GM12878 (cell line): ENCODE data around the gene PHACTR3. TPM values are rescaled to one million over a fixed set of nuclear protein-coding genes. Genes with fewer than 3 reads are reported as not detected.

Experiments
- ATAC-seq: fragments of 200-7000 bp; cut with Tn5 transposase; 3 replicates; pipeline ENCODE4 v1.9.1; 2020; ENCODE audit warnings: mild to moderate bottlenecking, moderate library complexity
- BruUV-seq: library from RNA; stranded (reverse); fragments of 400-500 nt; replicated peaks from 2 replicates; lab custom pipeline; 2021; lab: Mats Ljungman, UMichigan
- CTCF ChIA-PET: fragments of 300-600 bp; sonication (Branson Sonifier 250); formaldehyde crosslinking; extraction: SDS; loops from one replicate; lab custom pipeline; 2021; ENCODE audit warnings: inconsistent platforms; lab: Yijun Ruan, JAX
- POLR2A ChIA-PET: fragments of 350-600 bp; formaldehyde crosslinking; extraction: SDS; loops from one replicate; lab custom pipeline; 2021; ENCODE audit warnings: inconsistent platforms; lab: Charles Lee
- RAD21 ChIA-PET: fragments of 300-600 bp; sonication (Branson Sonifier 250); formaldehyde crosslinking; loops from one replicate; lab custom pipeline; 2023; ENCODE audit warnings: antibody characterized with exemption; ENCODE audit not compliant: unreplicated experiment; lab: Charles Lee
- SMC1A ChIA-PET: fragments of 300-600 bp; sonication (Branson Sonifier 250); formaldehyde crosslinking; loops from one replicate; lab custom pipeline; 2023; ENCODE audit not compliant: unreplicated experiment, uncharacterized antibody; lab: Charles Lee
- DNase-seq: peaks from one replicate; pipeline ENCODE4 v3.0.0-alpha.2; 2011; ENCODE audit warnings: low read depth, low spot score
- FAIRE-seq: peaks from 3 replicates; lab custom pipeline; 2011; peaks lifted over from hg19 to GRCh38; lab: Jason Lieb, UNC
- H2AFZ ChIP-seq: 2 replicates; pipeline ENCODE4 v1.6.0; 2011; ENCODE audit warnings: low read depth, low read length, control low read depth; ENCODE audit not compliant: control insufficient read depth
- H3K27ac ChIP-seq: 2 replicates; pipeline ENCODE4 v1.5.1; 2011; ENCODE audit warnings: control low read depth; ENCODE audit not compliant: control insufficient read depth, insufficient read depth
- H3K27me3 ChIP-seq, 2 experiments: replicated peaks in 1 of 2; 2 replicates each; pipeline versions ENCODE4 v1.6.0 to v1.6.1; 2011; ENCODE audit warnings: low read length in 1 of 2; ENCODE audit not compliant: control insufficient read depth in 2 of 2, insufficient read depth in 2 of 2
- H3K36me3 ChIP-seq, 2 experiments: 2 replicates each; pipeline ENCODE4 v1.5.1; 2011; ENCODE audit warnings: low read length in 1 of 2; ENCODE audit not compliant: control insufficient read depth in 2 of 2, insufficient read depth in 2 of 2
- H3K4me1 ChIP-seq: 2 replicates; pipeline ENCODE4 v1.6.1; 2011; ENCODE audit warnings: mild to moderate bottlenecking, low read length, moderate library complexity, mixed read lengths; ENCODE audit not compliant: control insufficient read depth, insufficient read depth
- H3K4me2 ChIP-seq: 2 replicates; pipeline ENCODE4 v1.6.0; 2011; ENCODE audit warnings: control low read depth; ENCODE audit not compliant: control insufficient read depth, insufficient read depth
- H3K4me3 ChIP-seq: fragments of 200-600 bp; sonication (generic); 2 replicates; pipeline ENCODE4 v1.5.1; 2016
- H3K79me2 ChIP-seq: 2 replicates; pipeline ENCODE4 v1.6.0; 2011; ENCODE audit warnings: low read length; ENCODE audit not compliant: control insufficient read depth, insufficient read depth
- H3K9ac ChIP-seq: 2 replicates; pipeline ENCODE4 v1.8.0; 2011; ENCODE audit warnings: low read length, control low read depth, mixed read lengths; ENCODE audit not compliant: control insufficient read depth, insufficient read depth
- H3K9me3 ChIP-seq: replicated peaks from 3 replicates; pipeline ENCODE4 v1.5.1; 2011; ENCODE audit warnings: mild to moderate bottlenecking, low read length; ENCODE audit not compliant: control insufficient read depth, insufficient read depth
- H4K20me1 ChIP-seq: 2 replicates; pipeline ENCODE4 v1.6.0; 2011; ENCODE audit not compliant: control insufficient read depth, insufficient read depth
- BACH1 ChIP-seq: fragments of 450-650 bp; IDR thresholded peaks from 2 replicates; pipeline ENCODE4 v1.6.1; 2017; ENCODE audit warnings: mild to moderate bottlenecking, borderline replicate concordance
- CBX5 ChIP-seq: sonication (generic); IDR thresholded peaks from 2 replicates; pipeline ENCODE4 v1.6.1; 2016; ENCODE audit warnings: low read depth, moderate library complexity, mild to moderate bottlenecking, inconsistent platforms
- CREM ChIP-seq: IDR thresholded peaks from 2 replicates; pipeline ENCODE4 v1.6.1; 2014; ENCODE audit warnings: antibody characterized with exemption, low read depth
- EP300 ChIP-seq, 2 experiments: fragments of 150-350 bp in 1 of 2; IDR thresholded peaks; 2 replicates each; pipeline ENCODE4 v1.6.1; 2011 to 2012; ENCODE audit warnings: low read depth in 2 of 2, low read length in 2 of 2, borderline replicate concordance in 1 of 2, improper control_type of control experiment in 1 of 2, inconsistent platforms in 1 of 2; ENCODE audit not compliant: control insufficient read depth in 1 of 2
- FOXM1 ChIP-seq: IDR thresholded peaks from 2 replicates; pipeline ENCODE4 v1.6.1; 2012; ENCODE audit warnings: low read depth, mild to moderate bottlenecking, inconsistent platforms, low read length, moderate library complexity
- HSF1 ChIP-seq: fragments of 150-350 bp; IDR thresholded peaks from 2 replicates; pipeline ENCODE4 v1.6.1; 2014; ENCODE audit warnings: mild to moderate bottlenecking, low read depth, low read length
- IRF5 ChIP-seq: fragments of 450-650 bp; IDR thresholded peaks from 2 replicates; pipeline ENCODE4 v1.6.1; 2017; ENCODE audit warnings: borderline replicate concordance
- NR2C1 ChIP-seq: fragments of 450-650 bp; IDR thresholded peaks from 2 replicates; pipeline ENCODE4 v1.6.1; 2017; ENCODE audit warnings: antibody characterized with exemption, mild to moderate bottlenecking, moderate library complexity
- POLR2AphosphoS5 ChIP-seq: IDR thresholded peaks from 2 replicates; pipeline ENCODE4 v1.6.1; 2011; ENCODE audit warnings: mild to moderate bottlenecking, low read length, inconsistent platforms
- RFX5 ChIP-seq: IDR thresholded peaks from 2 replicates; pipeline ENCODE4 v1.6.1; 2011; ENCODE audit warnings: low read depth, low read length, improper control_type of control experiment
- SIN3A ChIP-seq: IDR thresholded peaks from 2 replicates; pipeline ENCODE4 v1.6.1; 2012; ENCODE audit warnings: low read depth, low read length, improper control_type of control experiment
- SMAD5 ChIP-seq: IDR thresholded peaks from 2 replicates; pipeline ENCODE4 v1.6.1; 2016; ENCODE audit warnings: antibody characterized with exemption, low read depth
- SP1 ChIP-seq: IDR thresholded peaks from one replicate; pipeline ENCODE4 v1.6.1; 2011; ENCODE audit warnings: low read depth, low read length
- YBX1 ChIP-seq: fragments of 450-650 bp; IDR thresholded peaks from 2 replicates; pipeline ENCODE4 v1.6.1; 2016; ENCODE audit warnings: antibody characterized with exemption
- YY1 ChIP-seq: IDR thresholded peaks from 2 replicates; pipeline ENCODE4 v1.6.1; 2011; ENCODE audit warnings: low read depth, mild to moderate bottlenecking, low read length
- ZSCAN29 ChIP-seq: fragments of 450-650 bp; IDR thresholded peaks from 2 replicates; pipeline ENCODE4 v1.6.1; 2017; ENCODE audit warnings: mild to moderate bottlenecking, moderate library complexity
- WGBS: methylation state at CpG from one replicate; pipeline ENCODE4 v1.1.6; 2016; ENCODE audit warnings: low lambda C conversion rate; ENCODE audit not compliant: insufficient replicate concordance, insufficient coverage; ENCODE audit errors: missing lambda C conversion rate; 5-methylcytosine and 5-hydroxymethylcytosine counted together
- in situ Hi-C: fragments of 300-500 bp; cut with MboI; formaldehyde crosslinking; loops from 9 replicates; pipeline ENCODE4 v1.14.3; 2018; ENCODE audit warnings: mixed read lengths
- intact Hi-C: fragments of 100-400 bp; cut with micrococcal nuclease; formaldehyde crosslinking; loops from one replicate; pipeline ENCODE4 v1.14.2; 2022; ENCODE audit not compliant: unreplicated experiment
- polyA plus RNA-seq, 11 experiments: library from polyadenylated mRNA; depleted of rRNA in 4 of 11; unstranded in 6 of 11; stranded (reverse) in 5 of 11; fragments of >200 nt; fragmentation: Nextera tagmentation in 4 of 11; fragmentation: Illumina TruSeq in 1 of 11; extraction: Ambion mirVana in 4 of 11; extraction: Trizol in 1 of 11; gene quantifications; 1 replicate in 1 of 11; 2 replicates in 10 of 11; pipeline versions ENCODE4 v1.2.1 to v1.2.3, GENCODE V29; 2011 to 2016; ENCODE audit warnings: inconsistent platforms in 2 of 11, missing spikeins in 2 of 11, low read depth in 1 of 11
- total RNA-seq, 4 experiments: library from RNA; depleted of rRNA in 3 of 4; stranded (reverse); fragments of >200 nt in 3 of 4; fragmentation: Illumina TruSeq in 1 of 4; extraction: Trizol in 1 of 4; gene quantifications; 2 replicates each; pipeline versions ENCODE4 v1.2.1 to v1.2.3, GENCODE V29; 2013 to 2021
- TF ChIP-seq, protein P1 (sequence below): IDR thresholded peaks from 2 replicates; pipeline ENCODE4 v1.6.1; 2012; ENCODE audit warnings: mild to moderate bottlenecking, low read depth, low read length

Gene PHACTR3
- total and polyA plus RNA-seq, 10 of the 15 experiments (the other 5 are each of a cell fraction or from before 2014, with no cell fraction given) = 0.17 to 2.7 (median 0.27) TPM; not detected in 1

GRCh38 chr20:59825563-59825920 is 221.2 kb downstream of the PHACTR3 start:
- peaks cover 0 to 2% of the 10 kb centered on the region in 2 experiments; a peak in 2 of 4 replicates for H3K27me3 ChIP-seq
- BruUV-seq = no TSS peak
- 60% methylated on average over 4 of the region's 4 CpGs for WGBS
- no peak overlapping the region for H3K4me2 ChIP-seq
- H3K36me3 ChIP-seq = no peaks in the 10 kb centered on the region
- ChIA-PET SMC1A (interaction anchor here (1.2 kb wide), 1 partner anchor 12 kb away, joined by 3 read pairs; no protein-coding TSS in a partner anchor), POLR2A (no interaction called here), RAD21 (no interaction called here), CTCF (no interaction called here)
- H3K27ac ChIP-seq = no peak overlapping the region
- FAIRE-seq = no peak
- peaks cover under 1% of the 10 kb centered on the region; the same call in 1 of the 2 replicates for H3K4me1 ChIP-seq
- TF ChIP-seq ZSCAN29 (no peak), NR2C1 (no peak), SIN3A (no peak), YBX1 (no peak), SMAD5 (no peak), CBX5 (no peak), YY1 (no peak), POLR2AphosphoS5 (no peak), RFX5 (no peak), HSF1 (no peak), EP300 (IDR thresholded peaks at IDR 0.05; ENCODE audit: borderline replicate concordance in 1 of 2, control insufficient read depth in 1 of 2, low read depth in 2 of 2, low read length in 2 of 2) (no peak), SP1 (no peak), FOXM1 (no peak), IRF5 (no peak), BACH1 (no peak), CREM (no peak)
- TF ChIP-seq, protein P1, sequence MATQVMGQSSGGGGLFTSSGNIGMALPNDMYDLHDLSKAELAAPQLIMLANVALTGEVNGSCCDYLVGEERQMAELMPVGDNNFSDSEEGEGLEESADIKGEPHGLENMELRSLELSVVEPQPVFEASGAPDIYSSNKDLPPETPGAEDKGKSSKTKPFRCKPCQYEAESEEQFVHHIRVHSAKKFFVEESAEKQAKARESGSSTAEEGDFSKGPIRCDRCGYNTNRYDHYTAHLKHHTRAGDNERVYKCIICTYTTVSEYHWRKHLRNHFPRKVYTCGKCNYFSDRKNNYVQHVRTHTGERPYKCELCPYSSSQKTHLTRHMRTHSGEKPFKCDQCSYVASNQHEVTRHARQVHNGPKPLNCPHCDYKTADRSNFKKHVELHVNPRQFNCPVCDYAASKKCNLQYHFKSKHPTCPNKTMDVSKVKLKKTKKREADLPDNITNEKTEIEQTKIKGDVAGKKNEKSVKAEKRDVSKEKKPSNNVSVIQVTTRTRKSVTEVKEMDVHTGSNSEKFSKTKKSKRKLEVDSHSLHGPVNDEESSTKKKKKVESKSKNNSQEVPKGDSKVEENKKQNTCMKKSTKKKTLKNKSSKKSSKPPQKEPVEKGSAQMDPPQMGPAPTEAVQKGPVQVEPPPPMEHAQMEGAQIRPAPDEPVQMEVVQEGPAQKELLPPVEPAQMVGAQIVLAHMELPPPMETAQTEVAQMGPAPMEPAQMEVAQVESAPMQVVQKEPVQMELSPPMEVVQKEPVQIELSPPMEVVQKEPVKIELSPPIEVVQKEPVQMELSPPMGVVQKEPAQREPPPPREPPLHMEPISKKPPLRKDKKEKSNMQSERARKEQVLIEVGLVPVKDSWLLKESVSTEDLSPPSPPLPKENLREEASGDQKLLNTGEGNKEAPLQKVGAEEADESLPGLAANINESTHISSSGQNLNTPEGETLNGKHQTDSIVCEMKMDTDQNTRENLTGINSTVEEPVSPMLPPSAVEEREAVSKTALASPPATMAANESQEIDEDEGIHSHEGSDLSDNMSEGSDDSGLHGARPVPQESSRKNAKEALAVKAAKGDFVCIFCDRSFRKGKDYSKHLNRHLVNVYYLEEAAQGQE = no peak
- in situ Hi-C loops (no loop called here), intact Hi-C loops (no loop called here)
- no peak overlapping the region for H3K9ac ChIP-seq
- no peaks in the 10 kb centered on the region for H3K79me2 ChIP-seq
- no peaks in the 10 kb centered on the region for H3K9me3 ChIP-seq
- DNase-seq = no peak
- ATAC-seq = no peak
- no peaks in the 10 kb centered on the region for H4K20me1 ChIP-seq
- H3K4me3 ChIP-seq = no peak overlapping the region
- no peak overlapping the region for H2AFZ ChIP-seq
